ENCODE results near the gene EHD3.
A peak's percentile ranks its signal among the peaks of the same experiment; 100 is the strongest.

Gene EHD3

GRCh38 chr2:31235504-31235902 is 1.6 kb downstream of the EHD3 start:
- peak; percentile 38 for DNase-seq (ENCODE audit: low read depth, low spot score)

GRCh38 chr2:31236433-31237205 is 2.7 kb downstream of the EHD3 start:
- no peak for DNase-seq (ENCODE audit: low read depth, low spot score)

- DNase-seq (ENCODE audit: low read depth, low spot score) = no peak
These were observed 3.5 kb downstream of the EHD3 start for GRCh38 chr2:31237348-31238017.

GRCh38 chr2:31238126-31238905 is 4.4 kb downstream of the EHD3 start:
- DNase-seq (ENCODE audit: low read depth, low spot score) = no peak

- DNase-seq (ENCODE audit: low read depth, low spot score) = no peak
These were observed 5.1 kb downstream of the EHD3 start for GRCh38 chr2:31238906-31239592.

GRCh38 chr2:31239593-31240177 is 5.7 kb downstream of the EHD3 start:
- no peak for DNase-seq (ENCODE audit: low read depth, low spot score)

- DNase-seq (ENCODE audit: low read depth, low spot score) = no peak
These were observed 6.7 kb downstream of the EHD3 start for GRCh38 chr2:31240381-31241365.

GRCh38 chr2:31241625-31242270 is 7.8 kb downstream of the EHD3 start:
- no peak for DNase-seq (ENCODE audit: low read depth, low spot score)

GRCh38 chr2:31243053-31243452 is 9.1 kb downstream of the EHD3 start:
- DNase-seq (ENCODE audit: low read depth, low spot score) = no peak

- DNase-seq (ENCODE audit: low read depth, low spot score) = no peak
These were observed 10.1 kb downstream of the EHD3 start for GRCh38 chr2:31244101-31244500.

- no peak for DNase-seq (ENCODE audit: low read depth, low spot score)
These were observed 12.4 kb downstream of the EHD3 start for GRCh38 chr2:31246184-31246852.

GRCh38 chr2:31247711-31248110 is 13.8 kb downstream of the EHD3 start:
- DNase-seq (ENCODE audit: low read depth, low spot score) = no peak

GRCh38 chr2:31248139-31248538 is 14.2 kb downstream of the EHD3 start:
- no peak for DNase-seq (ENCODE audit: low read depth, low spot score)

- no peak for DNase-seq (ENCODE audit: low read depth, low spot score)
These were observed 15.2 kb downstream of the EHD3 start for GRCh38 chr2:31249009-31249690.

GRCh38 chr2:31251018-31251417 is 17.1 kb downstream of the EHD3 start:
- DNase-seq (ENCODE audit: low read depth, low spot score) = no peak

- DNase-seq (ENCODE audit: low read depth, low spot score) = no peak
These were observed 17.9 kb downstream of the EHD3 start for GRCh38 chr2:31251851-31252250.

GRCh38 chr2:31253356-31254131 is 19.6 kb downstream of the EHD3 start:
- no peak for DNase-seq (ENCODE audit: low read depth, low spot score)
